ENCODE results near the gene PXDC1. TPM values are rescaled to one million over a fixed set of nuclear protein-coding genes. Genes with fewer than 3 reads are reported as not detected.
A peak's percentile ranks its signal among the peaks of the same experiment; 100 is the strongest.

The PXDC1 gene
- 10 to 100 TPM in 3 of 4 donors, 1 to 10 TPM in 1; 8.8 to 47.1 (median 19.6) TPM for total RNA-seq

- peak within 1 kb of the TSS; percentile 89 to 96 (median 90) for H3K27ac ChIP-seq
- peak within 1 kb of the TSS; percentile 72 to 94 (median 78) for H3K4me3 ChIP-seq
- no peaks in the 10 kb centered on the region for H3K36me3 ChIP-seq
- peaks cover 26 to 38% of the 10 kb centered on the region in 2 donors for H3K4me1 ChIP-seq
- ATAC-seq (peak; percentile 6 to 10), DNase-seq (no peak)
- intact Hi-C loops (cut with DNase I; ENCODE audit: low total_unique reads) (loop anchor here (5.0 kb wide), 1 partner anchor 51 kb away; no protein-coding TSS in a partner anchor), in situ Hi-C loops (cut with MboI; ENCODE audit: low sequenced_read_pairs in 4 of 4) (no loop called here)
- no peaks in the 10 kb centered on the region for H3K27me3 ChIP-seq
- TF ChIP-seq POLR2A (IDR thresholded peaks at IDR 0.05), result no peak
- TF ChIP-seq CTCF (IDR thresholded peaks at IDR 0.05 in 4 of 5, conservative IDR thresholded peaks at IDR 0.05 in 1 of 5), result no peak
- no peaks in the 10 kb centered on the region for H3K9me3 ChIP-seq
These were observed at the start of gene PXDC1 for GRCh38 chr6:3751077-3751729. Gene PXDC1, minus strand, starts transcription at chr6:3751713. Its CDS starts 182 bp downstream, at chr6:3751531.

- in situ Hi-C loops (cut with MboI; ENCODE audit: low sequenced_read_pairs in 4 of 4), result no loop called here
- ATAC-seq, result no peak
These were observed 49.5 kb upstream of the PXDC1 start for GRCh38 chr6:3800850-3801591.

GRCh38 chr6:3799719-3800118 lies 48.2 kb upstream of the PXDC1 start:
- peaks cover 5 to 24% of the 10 kb centered on the region in 2 donors for H3K4me1 ChIP-seq
- H3K36me3 ChIP-seq, result no peaks in the 10 kb centered on the region
- H3K9me3 ChIP-seq, result no peaks in the 10 kb centered on the region
- TF ChIP-seq CTCF (IDR thresholded peaks at IDR 0.05 in 4 of 5, conservative IDR thresholded peaks at IDR 0.05 in 1 of 5) (no peak), POLR2A (IDR thresholded peaks at IDR 0.05) (no peak)
- intact Hi-C loops (cut with DNase I; ENCODE audit: low total_unique reads) (loop anchor here (5.0 kb wide), 1 partner anchor 47 kb away; the partner anchor contains the start of gene PXDC1), in situ Hi-C loops (cut with MboI; ENCODE audit: low sequenced_read_pairs in 4 of 4) (no loop called here)
- no peak overlapping the region for H3K4me3 ChIP-seq
- ATAC-seq, result no peak
- no peak for DNase-seq
- no peaks in the 10 kb centered on the region for H3K27me3 ChIP-seq
- H3K27ac ChIP-seq, result no peak overlapping the region

More at GRCh38 chr6:3800850-3801591, 49.5 kb upstream of the PXDC1 start:
- Histone ChIP-seq H3K27me3 (no peaks in the 10 kb centered on the region), H3K4me3 (no peak overlapping the region), H3K9me3 (no peaks in the 10 kb centered on the region), H3K36me3 (no peaks in the 10 kb centered on the region), H3K4me1 (peaks cover 5 to 24% of the 10 kb centered on the region in 2 donors), H3K27ac (peak overlapping the region in 1 of 4 donors; percentile 25)
- no peak for DNase-seq
- intact Hi-C loops (cut with DNase I; ENCODE audit: low total_unique reads), result loop anchor here (5.0 kb wide), 1 partner anchor 49 kb away; the partner anchor contains the start of gene PXDC1
- TF ChIP-seq POLR2A (IDR thresholded peaks at IDR 0.05) (no peak), CTCF (IDR thresholded peaks at IDR 0.05 in 4 of 5, conservative IDR thresholded peaks at IDR 0.05 in 1 of 5) (no peak)

- Histone ChIP-seq H3K36me3 (no peaks in the 10 kb centered on the region), H3K4me3 (no peak overlapping the region), H3K4me1 (peaks cover 0 to 17% of the 10 kb centered on the region in 2 donors), H3K9me3 (no peaks in the 10 kb centered on the region), H3K27me3 (no peaks in the 10 kb centered on the region), H3K27ac (no peak overlapping the region)
- in situ Hi-C loops (cut with MboI; ENCODE audit: low sequenced_read_pairs in 4 of 4) (no loop called here), intact Hi-C loops (cut with DNase I; ENCODE audit: low total_unique reads) (no loop called here)
- ATAC-seq, result no peak
- no peak for DNase-seq
- TF ChIP-seq POLR2A (IDR thresholded peaks at IDR 0.05) (no peak), CTCF (IDR thresholded peaks at IDR 0.05 in 4 of 5, conservative IDR thresholded peaks at IDR 0.05 in 1 of 5) (no peak)
These were observed 46.8 kb upstream of the PXDC1 start for GRCh38 chr6:3798055-3798919.

Measured in gastrocnemius medialis (tissue), 4 donors.